Activated CD4-positive, alpha-beta T cell treated with anti-CD3 and anti-CD28 coated beads for 36 hours (primary cell): ENCODE data around the gene ADAMTS20. TPM values are rescaled to one million over a fixed set of nuclear protein-coding genes. Genes with fewer than 3 reads are reported as not detected.
"Not testable (repeated sequence)": the region's sequence is repeated elsewhere in the genome, so short reads cannot be mapped to it uniquely, and the experiment has no call there.

ENCODE experiments used
- ATAC-seq: fragments of 200-7000 bp; cut with Tn5 transposase; one replicate; pipeline ENCODE4 v1.10.0; 2021; ENCODE audit warnings: mild to moderate bottlenecking, moderate library complexity
- CTCF ChIA-PET: fragments of 350-600 bp; sonication (Branson Sonifier 250); formaldehyde crosslinking; loops from one replicate; lab custom pipeline; 2021; ENCODE audit warnings: antibody characterized with exemption; lab: Charles Lee
- POLR2A ChIA-PET: fragments of 350-600 bp; sonication (Branson Sonifier 250); formaldehyde crosslinking; loops from one replicate; lab custom pipeline; 2021; ENCODE audit warnings: antibody characterized with exemption, inconsistent platforms; lab: Charles Lee
- DNase-seq: peaks from one replicate; pipeline ENCODE4 v3.0.0-alpha.2; 2020
- H3K27ac Mint-ChIP-seq: one replicate; pipeline ENCODE4 v1.8.0; 2021; ENCODE audit warnings: mixed read lengths
- H3K27me3 Mint-ChIP-seq: one replicate; pipeline ENCODE4 v1.8.0; 2021; ENCODE audit warnings: mixed read lengths
- H3K36me3 Mint-ChIP-seq: one replicate; pipeline ENCODE4 v1.8.0; 2021; ENCODE audit warnings: low read depth, mixed read lengths
- H3K4me1 Mint-ChIP-seq: one replicate; pipeline ENCODE4 v1.8.0; 2021; ENCODE audit warnings: mixed read lengths
- H3K4me3 Mint-ChIP-seq: one replicate; pipeline ENCODE4 v1.8.0; 2021; ENCODE audit warnings: mild to moderate bottlenecking, moderate library complexity, mixed read lengths
- H3K9me3 Mint-ChIP-seq: one replicate; pipeline ENCODE4 v1.8.0; 2021; ENCODE audit warnings: low read depth, mixed read lengths
- intact Hi-C, 2 experiments: fragments of 100-400 bp; cut with DNase I in 1 of 2; cut with micrococcal nuclease in 1 of 2; formaldehyde crosslinking; loops; one replicate each; pipeline versions ENCODE4 v1.14.2 to v1.15.1; 2022 to 2024; cut with DNase I, micrococcal nuclease
- total RNA-seq, 2 experiments: library from RNA; stranded (reverse); gene quantifications; one replicate each; pipeline ENCODE4 v1.2.3, GENCODE V29; 2021

Gene ADAMTS20
- total RNA-seq, 2 experiments from 2014 or later = not detected

DNA sequence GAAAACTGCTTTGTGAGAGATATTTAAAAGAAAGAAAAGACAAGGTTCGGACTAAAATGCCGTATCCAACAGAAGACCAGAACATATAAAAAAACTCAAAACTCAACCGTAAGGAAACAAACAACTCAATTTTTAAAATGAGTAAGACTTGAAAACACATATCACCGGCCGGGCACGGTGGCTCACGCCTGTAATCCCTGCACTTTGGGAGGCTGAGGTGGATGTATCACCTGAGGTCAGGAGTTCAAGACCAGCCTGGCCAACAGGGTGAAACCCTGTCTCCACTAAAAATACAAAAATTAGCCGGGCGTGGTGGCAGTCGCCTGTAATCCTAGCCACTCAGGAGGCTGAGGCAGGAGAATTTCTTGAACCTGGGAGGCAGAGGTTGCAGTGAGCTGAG, 192.0 kb downstream of the ADAMTS20 start:
- H3K36me3 Mint-ChIP-seq, DNase-seq, POLR2A ChIA-PET, ATAC-seq, CTCF ChIA-PET, H3K4me3 Mint-ChIP-seq, H3K27ac Mint-ChIP-seq, H3K4me1 Mint-ChIP-seq, H3K27me3 Mint-ChIP-seq, H3K9me3 Mint-ChIP-seq, intact Hi-C loops: not testable (repeated sequence)

GRCh38 chr12:43357141-43357540, 194.9 kb downstream of the ADAMTS20 start:
- CTCF ChIA-PET = no interaction called here
- POLR2A ChIA-PET = no interaction called here
- no peaks in the 10 kb centered on the region for H3K4me1 Mint-ChIP-seq
- ATAC-seq (no peak), DNase-seq (no peak)
- no peak overlapping the region for H3K27ac Mint-ChIP-seq
- H3K27me3 Mint-ChIP-seq = no peaks in the 10 kb centered on the region
- H3K36me3 Mint-ChIP-seq = no peaks in the 10 kb centered on the region
- H3K9me3 Mint-ChIP-seq = no peaks in the 10 kb centered on the region
- intact Hi-C loops = no loop called here
- H3K4me3 Mint-ChIP-seq = no peak overlapping the region

- intact Hi-C loops = no loop called here
- DNase-seq = no peak
- Mint-ChIP-seq H3K4me3 (no peak overlapping the region), H3K27me3 (no peaks in the 10 kb centered on the region), H3K27ac (no peak overlapping the region), H3K9me3 (no peaks in the 10 kb centered on the region), H3K4me1 (no peaks in the 10 kb centered on the region), H3K36me3 (no peaks in the 10 kb centered on the region)
- ATAC-seq = no peak
- ChIA-PET POLR2A (no interaction called here), CTCF (no interaction called here)
Observed at GRCh38 chr12:43352001-43352400, 200.0 kb downstream of the ADAMTS20 start.

GRCh38 chr12:43349863-43350262, 202.1 kb downstream of the ADAMTS20 start:
- ChIA-PET CTCF (no interaction called here), POLR2A (no interaction called here)
- intact Hi-C loops = no loop called here
- no peaks in the 10 kb centered on the region for H3K36me3 Mint-ChIP-seq
- DNase-seq (no peak), ATAC-seq (no peak)
- no peak overlapping the region for H3K27ac Mint-ChIP-seq
- H3K4me1 Mint-ChIP-seq = no peaks in the 10 kb centered on the region
- H3K27me3 Mint-ChIP-seq = no peaks in the 10 kb centered on the region
- H3K9me3 Mint-ChIP-seq = peaks cover 2% of the 10 kb centered on the region
- H3K4me3 Mint-ChIP-seq = no peak overlapping the region

DNA sequence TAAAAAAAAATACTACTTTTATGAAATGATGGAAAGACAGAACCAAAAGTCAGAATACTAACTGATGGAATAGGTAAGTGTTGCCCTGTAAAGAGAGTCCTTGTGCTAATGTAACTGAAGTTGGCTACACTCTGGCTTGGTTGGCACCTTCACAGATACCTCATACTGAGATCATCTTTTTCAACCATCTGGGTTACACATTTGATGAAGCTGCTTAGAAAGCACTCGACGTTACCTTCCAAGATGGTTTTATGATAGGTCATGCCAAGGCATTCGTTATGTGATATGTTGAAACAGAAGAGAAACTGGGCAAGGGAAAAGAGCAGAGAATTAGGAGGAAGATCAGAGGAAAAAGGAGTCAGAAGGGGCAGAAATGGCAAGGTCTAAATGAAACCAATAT, 203.8 kb downstream of the ADAMTS20 start:
- intact Hi-C loops = no loop called here
- Mint-ChIP-seq H3K27me3 (no peaks in the 10 kb centered on the region), H3K9me3 (peaks cover 5% of the 10 kb centered on the region), H3K36me3 (no peaks in the 10 kb centered on the region), H3K4me3 (no peak overlapping the region), H3K4me1 (no peaks in the 10 kb centered on the region), H3K27ac (no peak overlapping the region)
- ATAC-seq (no peak), DNase-seq (no peak)
- ChIA-PET CTCF (no interaction called here), POLR2A (no interaction called here)

GRCh38 chr12:43347026-43347425, 205.0 kb downstream of the ADAMTS20 start:
- ATAC-seq (no peak), DNase-seq (no peak)
- H3K27ac Mint-ChIP-seq = no peak overlapping the region
- intact Hi-C loops = no loop called here
- ChIA-PET POLR2A (no interaction called here), CTCF (no interaction called here)
- no peaks in the 10 kb centered on the region for H3K4me1 Mint-ChIP-seq
- no peaks in the 10 kb centered on the region for H3K27me3 Mint-ChIP-seq
- no peaks in the 10 kb centered on the region for H3K36me3 Mint-ChIP-seq
- peaks cover 7% of the 10 kb centered on the region for H3K9me3 Mint-ChIP-seq
- no peak overlapping the region for H3K4me3 Mint-ChIP-seq

- Mint-ChIP-seq H3K27ac (no peak overlapping the region), H3K4me1 (no peaks in the 10 kb centered on the region), H3K4me3 (no peak overlapping the region), H3K27me3 (peaks cover 2% of the 10 kb centered on the region), H3K9me3 (peaks cover 7% of the 10 kb centered on the region), H3K36me3 (no peaks in the 10 kb centered on the region)
- CTCF ChIA-PET = no interaction called here
- intact Hi-C loops = no loop called here
- no peak for ATAC-seq
- POLR2A ChIA-PET = no interaction called here
- DNase-seq = no peak
Observed at GRCh38 chr12:43345023-43345422, 207.0 kb downstream of the ADAMTS20 start.

DNA sequence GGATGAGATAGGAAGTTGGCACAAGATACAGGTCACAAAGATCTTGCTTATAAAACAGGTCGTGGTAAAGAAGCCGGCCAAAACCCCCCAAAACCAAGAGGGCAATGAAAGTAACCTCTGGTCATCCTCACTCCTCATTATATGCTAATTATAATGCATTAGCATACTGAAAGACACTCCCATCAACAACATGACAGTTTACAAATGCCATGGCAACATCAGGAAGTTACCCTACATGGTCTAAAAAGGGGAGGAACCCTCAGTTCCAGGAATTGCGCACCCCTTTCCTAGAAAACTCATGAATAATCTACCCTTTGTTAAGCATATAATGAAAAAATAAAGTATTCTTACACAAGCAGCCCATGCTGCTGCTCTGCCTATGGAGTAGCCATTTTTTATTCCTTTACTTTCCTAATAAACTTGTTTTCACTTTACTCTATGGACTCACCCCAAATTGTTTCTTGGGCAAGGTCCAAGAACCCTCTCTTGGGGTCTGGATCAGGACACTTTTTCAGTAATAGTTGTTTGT, 210.2 kb downstream of the ADAMTS20 start:
- H3K9me3 Mint-ChIP-seq, H3K27ac Mint-ChIP-seq, H3K27me3 Mint-ChIP-seq, CTCF ChIA-PET, POLR2A ChIA-PET, H3K4me3 Mint-ChIP-seq, ATAC-seq, DNase-seq, intact Hi-C loops, H3K36me3 Mint-ChIP-seq, H3K4me1 Mint-ChIP-seq: not testable (repeated sequence)

GRCh38 chr12:43338848-43339526, 213.0 kb downstream of the ADAMTS20 start:
- ATAC-seq = no peak
- peaks cover 3% of the 10 kb centered on the region for H3K9me3 Mint-ChIP-seq
- no peak overlapping the region for H3K4me3 Mint-ChIP-seq
- CTCF ChIA-PET = interaction anchor here (0.8 kb wide), 1 partner anchor 491 kb away, joined by 3 read pairs; no protein-coding TSS in a partner anchor
- no peak for DNase-seq
- no peak overlapping the region for H3K27ac Mint-ChIP-seq
- intact Hi-C loops = loop anchor here (2.0 to 5.0 kb wide), 2 partner anchors 856 to 857 kb away; no protein-coding TSS in a partner anchor
- H3K27me3 Mint-ChIP-seq = peaks cover 4% of the 10 kb centered on the region
- no peaks in the 10 kb centered on the region for H3K36me3 Mint-ChIP-seq
- POLR2A ChIA-PET = no interaction called here
- peaks cover 2% of the 10 kb centered on the region for H3K4me1 Mint-ChIP-seq

DNA sequence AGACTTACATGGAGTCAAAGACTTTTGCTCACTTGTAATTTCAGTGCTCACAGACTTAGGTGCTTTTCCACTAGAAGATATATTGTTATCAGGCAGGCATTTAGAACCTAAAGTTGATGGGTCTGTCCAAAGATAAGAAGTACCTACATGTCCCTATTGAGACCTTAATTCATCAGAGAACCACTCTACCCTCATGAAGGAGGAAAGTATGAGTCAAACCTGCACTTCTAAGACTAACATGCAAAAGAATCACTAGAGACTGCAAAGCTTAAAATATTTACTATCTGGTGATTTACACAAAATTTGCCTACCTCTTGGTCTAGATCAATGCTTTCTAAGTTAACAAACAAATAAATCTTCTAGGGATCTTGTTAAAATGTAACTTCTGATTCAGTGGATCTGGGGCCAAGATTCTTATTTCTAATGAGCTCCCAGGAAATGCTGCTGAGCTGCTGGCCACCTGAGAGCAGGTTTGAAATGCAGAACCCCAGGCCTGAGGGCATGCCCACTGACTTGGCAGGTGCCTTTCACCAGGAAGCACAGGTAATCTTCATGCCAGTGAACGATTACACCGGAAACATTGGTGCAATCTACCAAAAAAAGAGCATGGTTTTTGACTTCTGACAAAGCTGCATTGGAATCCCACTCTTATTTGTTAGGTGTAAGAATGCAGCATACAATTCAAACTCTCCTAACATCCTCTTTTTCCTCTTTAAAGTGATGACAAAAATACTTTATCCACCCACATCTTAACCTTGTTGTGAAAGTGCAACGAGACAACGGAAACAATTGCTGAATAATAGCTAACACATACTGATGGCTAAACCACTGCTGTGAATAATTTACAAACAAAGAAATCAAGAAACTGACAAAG, 214.2 kb downstream of the ADAMTS20 start:
- H3K9me3 Mint-ChIP-seq = no peaks in the 10 kb centered on the region
- ChIA-PET CTCF (no interaction called here), POLR2A (no interaction called here)
- H3K4me3 Mint-ChIP-seq = no peak overlapping the region
- peaks cover 2% of the 10 kb centered on the region for H3K4me1 Mint-ChIP-seq
- no peak for DNase-seq
- intact Hi-C loops = loop anchor here (2.0 to 5.0 kb wide), 2 partner anchors 855 to 856 kb away; no protein-coding TSS in a partner anchor
- H3K36me3 Mint-ChIP-seq = no peaks in the 10 kb centered on the region
- H3K27ac Mint-ChIP-seq = no peak overlapping the region
- no peak for ATAC-seq
- H3K27me3 Mint-ChIP-seq = peaks cover 4% of the 10 kb centered on the region

GRCh38 chr12:43336962-43337555, 214.9 kb downstream of the ADAMTS20 start:
- ChIA-PET CTCF (interaction anchor here (0.6 kb wide), 1 partner anchor 1183 kb away, joined by 3 read pairs; no protein-coding TSS in a partner anchor), POLR2A (no interaction called here)
- Mint-ChIP-seq H3K27me3 (peaks cover 4% of the 10 kb centered on the region), H3K4me1 (peaks cover 2% of the 10 kb centered on the region), H3K36me3 (no peaks in the 10 kb centered on the region), H3K27ac (no peak overlapping the region), H3K4me3 (no peak overlapping the region), H3K9me3 (no peaks in the 10 kb centered on the region)
- no peak for DNase-seq
- intact Hi-C loops = loop anchor here in 1 of 2 experiments (5.0 kb wide), 1 partner anchor 855 kb away; no protein-coding TSS in a partner anchor
- no peak for ATAC-seq
